ENCODE measurements around the gene SIT1.
A peak's percentile ranks its signal among the peaks of the same experiment; 100 is the strongest.

SIT1 gene

GRCh38 chr9:35608221-35608620, 42.5 kb downstream of the SIT1 start:
- Histone ChIP-seq H3K4me2 (no peak overlapping the region), H3K4me1 (ENCODE audit: low read depth, poor library complexity, severe bottlenecking) (peaks cover 8% of the 10 kb centered on the region), H3K36me3 (ENCODE audit: insufficient read depth) (no peaks in the 10 kb centered on the region), H3K9ac (no peak overlapping the region), H3K4me3 (IDR thresholded peaks at IDR 0.05; ENCODE audit: insufficient read depth, low read depth, low read length) (no peak overlapping the region), H3K27me3 (ENCODE audit: insufficient read depth, low read depth) (no peaks in the 10 kb centered on the region), H2AFZ (ENCODE audit: low read depth) (no peak overlapping the region), H3K79me2 (ENCODE audit: insufficient read depth, low read depth) (no peaks in the 10 kb centered on the region), H4K20me1 (ENCODE audit: insufficient read depth) (no peaks in the 10 kb centered on the region), H3K27ac (no peak overlapping the region)
- no peak for TF ChIP-seq CTCF (conservative IDR thresholded peaks at IDR 0.05; ENCODE audit: low read depth, low read length)

- Histone ChIP-seq H3K79me2 (ENCODE audit: insufficient read depth, low read depth) (no peaks in the 10 kb centered on the region), H2AFZ (ENCODE audit: low read depth) (no peak overlapping the region), H3K4me1 (ENCODE audit: low read depth, poor library complexity, severe bottlenecking) (peaks cover 4% of the 10 kb centered on the region), H3K27me3 (ENCODE audit: insufficient read depth, low read depth) (no peaks in the 10 kb centered on the region), H4K20me1 (ENCODE audit: insufficient read depth) (no peaks in the 10 kb centered on the region), H3K9ac (no peak overlapping the region), H3K4me2 (peak overlapping the region; percentile 79; the same call in 1 of the 2 replicates), H3K36me3 (ENCODE audit: insufficient read depth) (no peaks in the 10 kb centered on the region), H3K4me3 (IDR thresholded peaks at IDR 0.05; ENCODE audit: insufficient read depth, low read depth, low read length) (no peak overlapping the region), H3K27ac (no peak overlapping the region)
- no peak for TF ChIP-seq CTCF (conservative IDR thresholded peaks at IDR 0.05; ENCODE audit: low read depth, low read length)
Observed at GRCh38 chr9:35606726-35607125, 44.0 kb downstream of the SIT1 start.

- Histone ChIP-seq H3K4me1 (ENCODE audit: low read depth, poor library complexity, severe bottlenecking) (peaks cover 4% of the 10 kb centered on the region), H3K36me3 (ENCODE audit: insufficient read depth) (no peaks in the 10 kb centered on the region), H3K79me2 (ENCODE audit: insufficient read depth, low read depth) (no peaks in the 10 kb centered on the region), H4K20me1 (ENCODE audit: insufficient read depth) (no peaks in the 10 kb centered on the region), H3K4me3 (IDR thresholded peaks at IDR 0.05; ENCODE audit: insufficient read depth, low read depth, low read length) (no peak overlapping the region), H3K9ac (no peak overlapping the region; the same call in 1 of the 2 replicates), H3K4me2 (peak overlapping the region; percentile 79), H3K27ac (no peak overlapping the region), H2AFZ (ENCODE audit: low read depth) (peak overlapping the region; percentile 55; the same call in 1 of the 2 replicates), H3K27me3 (ENCODE audit: insufficient read depth, low read depth) (no peaks in the 10 kb centered on the region)
- TF ChIP-seq CTCF (conservative IDR thresholded peaks at IDR 0.05; ENCODE audit: low read depth, low read length), result no peak
Observed at GRCh38 chr9:35606138-35606504, 44.6 kb downstream of the SIT1 start.

GRCh38 chr9:35605351-35606137, 45.2 kb downstream of the SIT1 start:
- H3K79me2 ChIP-seq (ENCODE audit: insufficient read depth, low read depth), result no peaks in the 10 kb centered on the region
- peaks cover 4% of the 10 kb centered on the region for H3K4me1 ChIP-seq (ENCODE audit: low read depth, poor library complexity, severe bottlenecking)
- TF ChIP-seq CTCF (conservative IDR thresholded peaks at IDR 0.05; ENCODE audit: low read depth, low read length), result no peak
- peak overlapping the region; percentile 55 for H2AFZ ChIP-seq (ENCODE audit: low read depth)
- no peak overlapping the region; the same call in 1 of the 2 replicates for H3K9ac ChIP-seq
- H4K20me1 ChIP-seq (ENCODE audit: insufficient read depth), result no peaks in the 10 kb centered on the region
- H3K36me3 ChIP-seq (ENCODE audit: insufficient read depth), result no peaks in the 10 kb centered on the region
- H3K27ac ChIP-seq, result no peak overlapping the region
- no peaks in the 10 kb centered on the region for H3K27me3 ChIP-seq (ENCODE audit: insufficient read depth, low read depth)
- H3K4me2 ChIP-seq, result peak overlapping the region; percentile 79
- H3K4me3 ChIP-seq (IDR thresholded peaks at IDR 0.05; ENCODE audit: insufficient read depth, low read depth, low read length), result no peak overlapping the region

Measured in KMS-11 (cell line).